ENCODE results near the gene MED16.
"Not testable (repeated sequence)": the region's sequence is repeated elsewhere in the genome, so short reads cannot be mapped to it uniquely, and the experiment has no call there.

MED16 gene

GRCh38 chr19:911197-912033, 18.4 kb upstream of the MED16 start:
- no peak for DNase-seq

DNA sequence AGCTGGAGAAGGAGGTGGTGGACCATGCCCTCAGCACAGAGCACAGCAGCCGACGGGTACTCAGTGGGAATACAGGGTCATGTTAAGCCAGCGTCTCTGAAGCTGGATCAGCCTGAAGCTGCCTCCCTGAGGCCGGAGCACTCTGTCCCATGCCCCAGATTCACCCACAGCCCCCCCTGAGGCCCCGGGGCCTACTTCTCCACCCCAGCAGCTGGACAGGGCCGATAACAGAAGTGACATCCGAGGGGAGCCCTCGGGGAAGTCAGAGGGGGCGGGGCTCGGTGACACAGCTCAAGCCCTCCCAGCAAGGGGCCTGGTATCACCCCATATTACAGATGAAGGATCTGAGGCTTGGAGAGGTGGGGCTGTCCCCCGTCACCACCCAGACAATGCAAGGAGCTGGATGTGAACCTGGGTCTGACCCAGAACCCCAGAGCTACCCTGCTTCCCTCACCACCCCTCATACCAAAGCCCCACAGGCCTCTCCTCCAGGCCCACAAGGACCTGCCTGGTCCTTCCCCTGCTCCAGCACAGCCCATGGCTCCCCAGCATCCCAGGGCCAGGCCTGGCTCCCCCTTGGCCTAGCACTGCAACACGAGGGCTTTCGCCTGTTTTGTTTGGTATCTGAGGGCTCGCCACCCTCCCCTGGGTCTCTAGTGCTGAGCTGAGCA, 14.3 kb upstream of the MED16 start:
- DNase-seq, result peak; percentile 31 to 65 (median 50)

GRCh38 chr19:906480-906879, 13.5 kb upstream of the MED16 start:
- DNase-seq, result no peak

GRCh38 chr19:904545-904944, 11.6 kb upstream of the MED16 start:
- no peak for DNase-seq

GRCh38 chr19:903266-903797, 10.3 kb upstream of the MED16 start:
- no peak for DNase-seq

DNA sequence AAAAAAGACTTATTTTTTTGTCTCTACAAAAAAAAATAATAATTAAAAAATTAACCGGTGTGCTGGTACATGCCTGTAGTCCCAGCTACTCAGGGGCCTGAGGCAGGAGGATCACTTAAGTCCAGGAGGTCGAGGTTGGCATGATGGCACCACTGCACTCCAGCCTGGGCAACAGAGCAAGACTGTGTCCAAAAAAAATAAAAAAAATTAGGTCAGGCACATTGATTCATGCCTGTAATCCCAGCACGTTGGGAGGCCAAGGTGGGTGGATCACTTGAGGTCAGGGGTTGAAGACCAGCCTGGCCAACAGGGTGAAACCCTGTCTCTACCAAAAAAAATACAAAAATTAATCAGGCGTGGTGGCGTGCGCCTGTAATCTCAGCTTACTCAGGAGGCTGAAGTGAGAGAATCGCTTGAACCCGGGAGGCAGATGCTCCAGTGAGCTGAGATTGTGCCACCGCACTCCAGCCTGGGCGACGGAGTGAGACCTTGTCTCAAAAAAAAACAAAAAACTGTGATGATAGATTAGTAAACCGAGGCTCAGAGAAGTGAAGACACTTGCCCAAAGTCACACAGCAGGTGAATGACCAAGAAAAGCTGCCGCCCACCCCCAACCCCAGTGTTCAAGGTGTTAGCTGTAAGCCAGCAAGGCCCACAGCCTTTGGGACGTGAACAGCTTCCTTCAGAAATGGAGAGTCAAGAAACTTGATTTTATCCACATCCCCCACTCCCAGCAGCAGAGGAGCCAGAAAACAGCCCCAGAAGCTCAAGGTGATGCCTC, 9.6 kb upstream of the MED16 start:
- DNase-seq, result no peak

GRCh38 chr19:902093-902370, 9.0 kb upstream of the MED16 start:
- DNase-seq, result no peak

GRCh38 chr19:901216-902092, 8.5 kb upstream of the MED16 start:
- no peak for DNase-seq

GRCh38 chr19:900302-901111, 7.5 kb upstream of the MED16 start:
- no peak for DNase-seq

- DNase-seq, result no peak
Observed at GRCh38 chr19:900043-900301, 7.0 kb upstream of the MED16 start.

- no peak for DNase-seq
Observed at GRCh38 chr19:899336-900042, 6.5 kb upstream of the MED16 start.

- DNase-seq, result no peak
Observed at GRCh38 chr19:898663-899062, 5.7 kb upstream of the MED16 start.

- DNase-seq, result no peak
Observed at GRCh38 chr19:897442-898039, 4.6 kb upstream of the MED16 start.

DNA sequence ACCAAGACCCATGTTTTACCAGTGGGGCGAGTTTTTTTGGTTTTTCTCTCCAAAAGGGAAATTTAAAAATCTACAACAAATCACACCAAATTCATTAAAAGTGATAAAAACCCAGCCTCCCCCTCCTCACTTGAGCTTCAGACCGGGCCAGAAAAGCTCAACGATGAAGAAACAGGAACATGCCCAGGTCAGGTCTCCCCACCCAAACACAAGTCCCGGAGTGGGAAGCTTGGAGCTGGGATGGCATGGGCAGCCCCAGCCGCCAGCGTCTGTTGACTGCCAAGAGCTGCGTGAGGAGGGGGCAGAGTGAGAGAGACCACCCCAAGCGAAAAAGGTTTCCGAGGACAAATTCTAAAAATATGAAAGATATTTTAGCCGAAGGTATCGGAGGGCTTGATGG, 4.0 kb upstream of the MED16 start:
- no peak for DNase-seq

- DNase-seq, result no peak
Observed at GRCh38 chr19:896434-896833, 3.4 kb upstream of the MED16 start.

GRCh38 chr19:892243-892893, 619 bp downstream of the MED16 start:
- DNase-seq, result peak in 3 of 4 experiments; percentile 13 to 38 (median 17)

- DNase-seq, result not testable (repeated sequence)
Observed at GRCh38 chr19:891421-892200, 1.4 kb downstream of the MED16 start.

DNA sequence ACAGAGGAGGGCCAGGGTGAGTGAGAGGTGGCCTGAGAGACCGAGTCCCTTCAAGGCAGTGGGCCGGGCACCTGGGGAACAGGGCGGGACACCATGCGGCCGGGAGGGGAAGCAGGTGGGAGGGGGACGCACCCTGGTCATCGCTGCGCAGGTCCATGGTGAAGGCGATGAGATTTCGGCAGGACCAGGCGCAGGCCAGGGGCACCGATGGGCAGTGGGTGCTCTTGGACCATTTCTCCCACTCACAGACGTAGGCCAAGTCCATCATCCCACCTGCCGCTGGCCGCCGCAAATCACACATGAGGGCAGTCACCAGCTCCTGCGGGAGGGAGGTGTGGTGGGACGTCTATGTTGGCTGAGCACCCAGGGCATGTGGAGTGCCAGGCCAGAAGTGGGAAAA, 2.2 kb downstream of the MED16 start:
- no peak for DNase-seq

GRCh38 chr19:889662-890295, 3.2 kb downstream of the MED16 start:
- no peak for DNase-seq

Data from suppressor macrophage (primary cell).